ENCODE measurements around the gene FNBP1.
"Not testable (repeated sequence)": the region's sequence is repeated elsewhere in the genome, so short reads cannot be mapped to it uniquely, and the experiment has no call there.

FNBP1 gene

DNA sequence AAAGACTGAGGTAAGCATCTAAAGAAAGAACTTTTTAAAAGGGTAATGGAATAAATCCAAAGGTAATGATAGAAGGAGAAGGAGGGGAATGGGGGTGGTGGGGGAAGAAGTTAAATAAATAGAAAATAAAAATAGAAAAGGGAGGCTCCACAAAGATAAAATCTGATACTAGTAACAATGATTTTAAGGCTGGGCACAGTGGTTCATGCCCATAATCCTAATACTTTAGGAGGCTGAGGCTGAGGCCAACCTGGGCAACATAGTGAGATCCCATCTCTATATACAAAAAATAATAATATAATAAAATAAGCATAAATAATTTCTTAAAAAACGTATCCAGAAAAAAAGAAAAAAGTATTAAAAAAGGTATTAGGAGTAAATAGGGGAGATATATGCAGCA is 89.3 kb downstream of the FNBP1 start:
- no peak for DNase-seq (ENCODE audit: low spot score)

DNA sequence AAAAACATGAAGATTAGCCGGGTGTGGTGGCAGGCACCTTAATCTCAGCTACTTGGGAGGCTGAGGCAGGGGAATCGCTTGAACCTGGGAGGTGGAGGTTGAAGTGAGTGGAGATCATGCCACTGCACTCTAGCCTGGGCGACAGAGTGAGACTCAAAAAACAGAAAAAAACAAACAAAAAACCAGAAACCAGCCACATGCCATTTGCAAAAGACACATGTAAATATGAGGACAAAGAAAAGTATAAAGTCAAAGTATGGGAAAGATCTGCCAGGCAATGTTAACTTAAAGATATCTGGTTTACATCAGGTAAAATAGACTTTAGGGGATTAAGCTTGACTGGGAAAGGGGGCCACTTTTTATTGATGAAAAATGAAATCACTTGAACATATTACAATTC is 90.7 kb downstream of the FNBP1 start:
- DNase-seq (ENCODE audit: low spot score): no peak

DNA sequence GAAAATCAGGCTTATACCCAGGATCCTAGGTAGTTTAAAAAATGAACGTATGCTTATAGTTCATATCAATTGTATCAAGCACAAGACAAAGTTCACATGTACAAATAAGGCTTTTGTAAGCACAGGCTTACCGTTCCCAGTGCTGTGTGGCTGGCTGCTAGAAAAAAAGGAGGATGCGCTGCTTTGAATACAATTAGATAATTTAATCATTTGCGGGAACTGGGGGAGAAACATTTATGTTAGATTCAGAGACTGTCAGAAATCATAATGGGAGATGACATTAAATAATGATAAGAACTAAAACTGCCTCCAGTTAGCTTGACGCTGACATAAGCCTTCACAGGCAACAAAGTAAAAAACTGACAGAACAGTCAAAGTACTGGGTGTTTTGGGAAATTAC is 93.2 kb downstream of the FNBP1 start:
- no peak for DNase-seq (ENCODE audit: low spot score)

DNA sequence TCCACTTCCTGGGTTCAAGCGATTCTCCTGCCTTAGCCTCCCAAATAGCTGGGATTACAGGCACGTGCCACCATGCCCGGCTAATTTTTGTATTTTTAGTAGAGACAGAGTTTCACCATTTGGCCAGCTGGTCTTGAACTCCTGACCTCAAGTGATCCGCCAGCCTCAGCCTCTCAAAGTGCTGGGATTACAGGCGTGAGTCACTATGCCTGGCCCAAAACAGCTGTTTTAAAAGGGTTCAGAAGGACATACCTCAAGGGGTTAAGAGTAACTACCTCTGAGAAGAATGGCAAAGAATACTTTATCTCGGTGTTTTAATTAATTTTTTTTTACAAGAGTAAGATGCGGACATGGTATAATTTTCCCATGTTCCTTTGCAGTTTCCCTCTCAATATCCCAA is 94.4 kb downstream of the FNBP1 start:
- DNase-seq (ENCODE audit: low spot score): not testable (repeated sequence)

DNA sequence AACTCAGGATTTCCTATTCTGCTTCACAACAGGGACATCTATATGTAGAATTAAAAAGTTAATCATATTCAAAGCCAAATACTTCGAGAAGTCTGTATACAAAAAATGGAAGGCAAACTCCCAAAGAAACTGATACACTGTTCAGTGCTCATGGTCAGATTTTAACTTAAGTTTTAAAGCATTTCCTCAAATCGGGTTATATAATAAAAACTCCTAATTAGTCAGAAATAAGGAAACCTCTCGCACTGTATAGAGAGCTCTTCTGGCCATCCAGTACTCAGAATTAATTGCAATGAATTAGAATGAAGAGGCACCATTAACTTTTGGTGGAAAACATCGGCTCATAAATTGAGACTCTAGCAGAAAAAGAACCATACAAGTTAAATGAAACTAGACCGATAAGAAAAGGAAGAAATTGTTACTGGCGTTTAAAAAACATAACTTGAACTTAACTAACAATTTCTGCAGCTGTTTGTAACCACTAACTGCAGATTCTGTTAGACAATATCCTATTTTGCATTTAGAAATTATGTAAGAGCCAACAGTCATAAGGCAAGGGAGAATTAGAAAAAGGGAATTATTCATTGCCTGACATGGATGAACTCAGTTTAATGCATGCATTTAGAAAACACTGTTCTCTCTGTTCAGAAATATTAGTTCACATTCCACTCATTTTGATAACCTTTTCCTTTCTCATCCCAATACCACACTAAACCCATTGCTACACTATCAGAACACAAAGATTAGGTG is 96.6 kb downstream of the FNBP1 start:
- DNase-seq (ENCODE audit: low spot score): no peak

DNA sequence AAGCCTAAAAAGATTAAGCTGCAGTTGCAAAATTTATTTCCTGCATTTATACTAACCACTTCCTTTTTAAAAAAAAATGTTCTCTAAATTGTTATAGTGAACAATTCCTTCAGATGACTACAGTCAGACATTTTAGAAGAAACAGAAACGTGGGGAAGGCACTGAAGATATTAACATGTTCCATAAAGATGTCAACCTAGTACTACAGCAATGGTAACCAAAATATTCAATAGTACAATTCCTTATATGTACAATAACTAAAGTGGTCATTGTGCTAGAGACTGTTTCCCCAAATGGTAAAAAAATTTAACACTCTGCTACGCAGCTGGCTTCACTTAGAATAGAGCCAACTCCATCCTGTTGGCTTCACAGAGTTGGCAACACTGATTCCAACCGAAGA is 97.7 kb downstream of the FNBP1 start:
- no peak for DNase-seq (ENCODE audit: low spot score)

DNA sequence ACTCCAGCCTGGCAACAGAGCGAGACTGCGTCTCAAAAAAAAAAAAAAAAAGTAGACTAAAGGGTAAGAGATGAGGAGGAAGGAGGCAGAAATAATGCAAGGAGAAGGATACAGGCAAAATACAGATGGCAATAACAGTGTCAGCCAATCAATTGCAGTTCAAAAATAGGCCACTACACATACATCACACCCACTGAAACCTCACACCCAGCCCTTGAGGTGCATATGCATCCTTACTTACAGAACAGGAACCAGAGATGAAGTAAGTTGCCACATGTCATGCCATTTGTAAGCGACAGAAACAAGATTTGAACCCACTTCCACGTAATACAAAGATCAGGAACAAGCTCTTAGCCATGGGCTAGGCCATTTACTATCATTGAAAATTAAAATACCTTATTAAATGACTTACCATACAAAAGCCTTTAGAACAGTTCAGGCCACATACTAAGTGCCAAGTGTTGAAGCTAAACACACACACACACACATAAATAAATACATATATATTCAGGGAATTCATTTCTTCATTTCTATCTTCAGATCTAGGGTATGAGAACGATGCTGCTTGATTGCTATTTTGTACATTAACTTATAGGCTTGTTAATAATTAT is 98.4 kb downstream of the FNBP1 start:
- no peak for DNase-seq (ENCODE audit: low spot score)

DNA sequence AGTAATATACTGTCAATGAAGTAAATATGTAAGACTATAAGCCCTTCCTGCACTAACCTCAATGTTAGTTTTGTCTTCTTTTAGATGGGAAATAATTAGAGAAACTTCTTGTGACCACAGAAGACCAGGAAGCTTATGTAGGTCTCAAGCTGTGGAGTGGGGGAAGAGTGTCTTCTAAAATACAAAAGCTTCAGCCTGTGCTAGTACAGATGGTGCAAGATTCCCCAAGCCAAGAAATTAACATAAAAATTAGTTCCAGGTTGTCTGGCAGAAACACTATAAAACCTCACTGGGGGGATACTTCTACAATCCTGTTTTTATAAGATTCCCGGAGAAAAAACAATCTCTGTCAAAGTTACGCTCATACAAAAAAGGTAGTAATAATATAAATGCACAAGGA is 103.6 kb downstream of the FNBP1 start:
- DNase-seq (ENCODE audit: low spot score): no peak

DNA sequence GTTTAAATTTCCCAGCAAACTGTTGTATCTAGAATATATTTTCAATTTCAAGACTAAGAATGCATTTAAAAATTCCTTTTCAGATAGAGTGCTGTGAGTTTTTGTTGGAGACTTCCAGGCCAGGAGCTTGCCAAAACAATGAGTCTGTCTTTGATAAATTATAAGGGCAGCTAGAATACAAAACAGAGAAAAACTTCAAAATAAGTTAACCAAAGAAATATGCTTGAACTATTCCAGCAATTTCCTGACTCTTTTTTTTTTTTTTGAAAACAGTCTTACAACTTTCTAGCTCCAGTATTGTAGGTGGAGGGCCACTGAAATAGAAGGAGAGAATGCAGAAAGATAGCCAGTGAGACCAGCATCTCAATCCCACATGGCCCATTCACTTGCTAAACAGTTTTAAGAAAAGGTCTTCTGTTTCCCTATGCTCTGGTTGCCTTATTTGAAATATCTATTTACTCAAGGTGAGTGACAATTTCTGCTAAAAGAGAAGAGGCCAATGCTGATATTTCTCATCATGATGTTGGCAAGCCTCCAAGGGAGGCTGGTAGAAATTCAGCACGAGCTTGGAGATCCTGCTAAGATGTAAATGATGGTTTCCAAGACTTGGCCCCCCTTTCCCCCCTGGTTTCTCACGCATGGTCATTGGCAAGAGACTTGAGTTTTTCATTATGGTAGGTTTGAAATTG is 104.6 kb downstream of the FNBP1 start:
- no peak for DNase-seq (ENCODE audit: low spot score)

DNA sequence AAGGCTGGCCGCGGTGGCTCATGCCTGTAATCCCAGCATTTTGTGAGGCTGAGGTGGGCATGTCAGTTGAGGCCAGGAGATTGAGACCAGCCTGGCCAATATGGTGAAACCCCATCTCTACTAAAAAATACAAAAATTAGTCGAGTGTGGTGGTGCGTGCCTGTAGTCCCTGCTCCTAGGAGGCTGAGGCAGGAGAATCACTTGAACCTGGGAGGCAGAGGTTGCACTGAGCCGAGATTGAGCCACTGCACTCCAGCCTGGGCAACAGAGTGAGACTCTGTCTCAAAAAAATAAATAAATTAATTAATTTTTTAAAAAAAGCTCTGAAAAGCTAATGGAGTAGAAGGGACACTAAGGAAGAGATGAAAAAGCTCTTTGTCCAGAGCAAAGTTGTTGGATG is 105.1 kb downstream of the FNBP1 start:
- not testable (repeated sequence) for DNase-seq (ENCODE audit: low spot score)

DNA sequence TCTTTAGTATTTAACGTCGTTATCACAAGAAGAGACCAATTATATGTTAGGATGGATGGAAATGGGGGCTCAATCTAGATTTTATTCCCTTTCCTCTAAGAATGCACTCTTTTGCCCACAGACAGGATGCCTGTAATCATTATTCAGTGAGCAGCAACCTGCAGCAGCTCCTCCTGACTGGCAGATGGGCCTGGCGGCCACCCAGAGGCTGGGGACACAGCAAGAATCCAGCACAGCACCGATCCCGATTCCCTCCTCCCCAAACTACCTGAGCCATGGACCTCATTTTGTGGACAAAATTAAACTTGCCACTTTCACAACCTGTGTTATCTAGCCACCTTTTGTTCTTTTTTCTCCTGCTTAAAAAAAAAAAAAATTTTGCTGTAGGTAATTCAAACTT is 106.8 kb downstream of the FNBP1 start:
- no peak for DNase-seq (ENCODE audit: low spot score)

DNA sequence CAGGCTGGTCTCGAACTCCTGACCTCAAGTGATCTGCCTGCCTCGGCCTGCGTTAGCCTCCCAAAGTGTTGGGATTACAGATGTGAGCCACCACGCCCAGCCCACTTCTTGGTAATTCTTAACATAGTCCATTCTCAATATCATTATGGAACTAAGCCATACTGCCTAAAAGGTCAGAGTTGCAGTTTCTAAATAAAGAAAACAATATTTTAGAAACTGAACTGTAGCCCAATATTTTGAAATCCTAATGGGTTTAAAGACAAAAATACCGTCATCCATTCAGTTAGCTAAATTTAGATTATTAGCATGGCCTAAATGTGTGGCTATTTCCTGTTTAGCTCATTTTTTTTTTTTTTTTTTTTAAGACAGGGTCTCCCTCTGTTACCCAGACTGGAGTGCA is 108.2 kb downstream of the FNBP1 start:
- DNase-seq (ENCODE audit: low spot score): no peak

DNA sequence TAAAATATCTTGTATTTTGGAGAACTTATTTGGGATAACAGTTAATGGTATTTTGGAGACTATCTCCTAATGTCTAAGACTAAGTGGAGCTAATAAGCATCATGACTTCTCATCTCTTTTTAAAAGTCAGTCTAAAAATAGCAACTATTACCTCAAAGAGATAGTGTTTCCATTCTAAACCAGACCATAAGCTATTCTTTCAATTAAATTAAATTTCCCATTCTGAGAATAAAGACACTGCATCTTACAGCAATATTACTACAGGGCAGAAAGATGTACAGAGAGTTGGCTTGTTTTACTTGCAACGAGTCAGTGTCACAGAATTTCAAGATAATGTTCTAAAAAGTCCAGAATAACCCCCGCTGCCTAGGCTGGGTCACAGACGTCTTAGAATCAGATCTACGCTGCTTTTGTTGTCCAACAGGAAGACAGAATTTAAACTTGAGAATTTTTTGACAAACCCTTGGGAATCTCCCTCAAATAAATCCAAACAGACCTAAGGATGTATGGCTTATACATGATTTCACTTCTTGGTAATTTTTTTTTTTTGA is 108.9 kb downstream of the FNBP1 start:
- no peak for DNase-seq (ENCODE audit: low spot score)

DNA sequence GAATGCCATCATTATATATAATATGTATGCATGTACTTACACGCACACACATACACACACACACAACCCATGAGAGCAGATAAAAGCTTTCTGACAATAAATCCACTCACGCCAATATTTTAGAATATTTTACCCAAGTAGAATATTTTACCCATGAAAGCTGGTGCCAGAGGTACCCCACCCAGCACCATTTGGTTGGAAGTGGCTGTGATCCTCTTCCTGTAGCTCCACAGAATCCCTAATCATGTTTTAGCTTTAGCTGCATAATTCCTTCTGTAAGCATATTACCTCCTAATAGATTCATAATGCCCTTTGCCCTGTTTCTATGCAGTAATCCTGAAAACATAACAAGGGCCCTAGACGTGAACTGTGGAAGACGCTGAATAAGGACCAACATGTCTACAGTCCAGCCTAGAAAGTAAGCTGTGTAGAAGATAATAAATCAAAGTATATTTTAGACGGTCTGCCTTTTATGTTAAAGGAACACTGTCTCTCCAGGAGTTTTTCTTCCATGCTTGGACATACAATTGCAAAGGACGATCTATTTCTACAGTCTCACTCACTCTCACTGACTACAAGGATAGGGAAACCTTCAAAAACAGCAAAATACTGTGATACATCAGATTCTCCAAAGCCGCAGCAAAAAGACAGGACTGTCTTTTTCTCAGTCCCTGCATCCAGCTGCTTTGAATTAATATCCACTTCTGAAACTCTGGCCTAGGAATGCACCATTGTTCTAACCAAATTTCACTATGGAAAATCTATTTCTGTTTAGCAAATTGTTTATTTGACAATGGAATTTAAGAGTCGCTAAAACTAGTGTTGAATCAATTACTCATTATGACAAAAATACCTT is 109.6 kb downstream of the FNBP1 start:
- DNase-seq (ENCODE audit: low spot score): no peak

DNA sequence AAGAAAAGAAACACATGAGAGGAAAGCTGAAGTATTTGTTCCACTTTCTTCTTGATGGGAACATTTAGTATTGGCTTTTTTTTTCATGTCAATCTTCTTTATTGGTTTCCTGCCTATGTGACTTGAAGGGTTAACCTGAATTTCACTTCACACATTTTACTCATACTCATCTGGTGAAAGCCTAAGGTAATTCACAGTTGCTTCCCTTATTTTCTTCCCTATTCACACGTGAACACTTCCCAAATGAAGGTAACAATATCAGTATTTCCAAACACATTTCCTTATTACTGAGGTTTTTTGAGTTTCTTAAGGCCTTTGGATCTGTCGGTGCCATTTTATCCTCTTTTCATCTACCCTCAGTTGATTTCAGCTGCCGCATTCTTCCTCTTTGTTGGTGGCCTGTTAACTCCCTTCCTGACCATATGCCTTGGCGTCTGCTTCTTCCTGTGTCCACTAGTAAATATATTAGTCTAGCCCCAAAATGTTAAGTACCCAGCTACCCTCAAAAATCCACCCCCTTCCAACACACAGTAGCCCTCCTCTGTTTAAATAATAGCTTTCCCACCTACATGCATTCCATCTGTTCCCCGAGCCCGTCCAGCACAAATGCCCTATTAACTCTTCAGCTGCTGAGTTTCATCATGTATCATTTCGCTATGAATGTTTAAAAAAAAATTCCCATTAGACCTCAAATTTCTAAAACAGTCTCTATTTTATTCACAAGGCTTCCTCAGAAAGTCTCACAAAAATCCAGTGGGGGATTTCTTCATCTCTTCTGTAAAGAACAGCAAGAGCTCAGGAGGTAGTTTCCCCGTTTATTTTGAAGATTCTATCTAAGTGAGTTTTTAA is 110.5 kb downstream of the FNBP1 start:
- DNase-seq (ENCODE audit: low spot score): no peak

DNA sequence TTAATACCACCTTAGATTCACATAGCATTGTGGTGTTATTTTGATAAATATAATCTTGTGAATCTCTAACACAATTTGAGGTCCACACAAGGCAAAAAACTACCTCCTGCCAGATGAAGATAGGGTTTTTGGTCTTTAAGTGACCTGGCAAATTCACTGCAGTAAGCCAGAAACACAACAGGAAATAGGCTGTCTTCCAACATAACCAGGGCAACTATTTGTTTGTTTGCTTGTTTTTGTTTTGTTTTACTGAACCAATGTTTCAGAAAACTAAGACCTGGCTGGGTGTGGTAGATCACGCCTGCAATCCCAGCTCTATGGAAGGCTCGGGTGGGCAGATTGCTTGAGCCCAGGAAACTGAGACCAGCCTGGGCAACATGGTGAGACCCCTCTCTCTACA is 112.2 kb downstream of the FNBP1 start:
- DNase-seq (ENCODE audit: low spot score): no peak

DNA sequence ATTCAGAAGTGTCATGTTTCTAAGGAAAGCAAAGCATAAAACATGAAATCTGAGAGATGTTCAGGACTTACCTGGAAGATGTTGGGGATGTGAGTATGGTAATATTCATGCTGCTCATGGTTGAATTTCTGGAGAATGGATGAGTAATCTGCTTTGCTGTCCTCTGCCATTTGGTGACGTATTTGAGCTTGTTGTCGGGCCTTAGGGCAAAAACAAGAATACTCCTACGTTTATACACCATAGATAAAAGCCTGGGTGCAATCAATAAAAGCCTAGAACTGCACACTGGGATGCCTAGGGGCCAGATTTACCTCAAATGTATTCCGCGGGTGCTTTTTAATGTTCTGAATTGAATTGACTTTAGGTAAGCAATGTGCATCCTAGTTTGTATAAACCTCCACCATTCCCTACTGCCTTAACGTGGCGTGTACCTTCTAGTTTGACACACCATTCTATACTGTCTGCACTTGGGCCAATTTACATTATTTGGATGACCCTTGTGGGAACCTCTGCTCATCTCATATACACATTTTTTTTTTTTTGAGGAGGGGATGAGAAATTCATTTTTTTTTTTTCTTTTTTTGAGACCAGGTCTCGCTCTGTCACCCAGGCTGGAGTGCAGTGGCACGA is 113.4 kb downstream of the FNBP1 start:
- DNase-seq (ENCODE audit: low spot score): no peak

DNA sequence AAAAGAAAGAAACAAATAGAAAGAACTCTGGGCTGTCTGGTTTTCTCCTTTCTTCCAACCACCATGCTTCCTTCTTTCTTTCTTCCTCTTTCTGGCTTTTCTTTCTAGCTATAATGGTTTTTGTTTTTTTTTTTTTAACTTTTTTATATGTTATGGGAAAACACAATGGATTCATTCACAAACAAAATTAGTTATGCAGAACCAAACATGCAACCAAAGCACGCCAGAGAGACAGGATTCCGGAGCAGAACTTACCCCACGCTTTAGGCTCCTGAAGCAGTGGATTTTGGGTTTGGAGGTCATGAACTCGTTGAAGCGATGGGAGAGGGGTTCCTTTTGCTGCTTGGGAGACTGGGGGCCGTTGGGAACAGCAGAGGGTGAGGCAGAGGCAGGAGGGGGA is 119.4 kb downstream of the FNBP1 start:
- no peak for DNase-seq (ENCODE audit: low spot score)

DNA sequence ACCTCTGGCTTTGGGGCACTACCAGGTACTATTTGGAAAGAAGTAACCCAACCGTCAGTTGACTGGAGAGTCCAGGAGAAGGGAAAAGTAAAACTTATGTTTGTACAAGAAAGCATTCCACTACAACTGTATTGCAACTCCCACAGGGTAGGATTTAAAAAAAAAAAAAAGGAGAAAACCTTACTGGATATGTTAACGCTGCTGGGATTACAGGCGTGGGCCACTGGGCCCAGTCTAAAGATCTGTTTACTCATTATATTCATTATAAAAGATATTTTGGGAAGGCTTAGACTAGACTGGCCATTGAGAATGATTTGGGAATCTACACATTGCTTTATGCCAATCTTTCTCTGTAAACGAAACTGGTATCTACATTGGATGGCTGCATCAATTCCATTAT is 121.1 kb downstream of the FNBP1 start:
- no peak for DNase-seq (ENCODE audit: low spot score)

DNA sequence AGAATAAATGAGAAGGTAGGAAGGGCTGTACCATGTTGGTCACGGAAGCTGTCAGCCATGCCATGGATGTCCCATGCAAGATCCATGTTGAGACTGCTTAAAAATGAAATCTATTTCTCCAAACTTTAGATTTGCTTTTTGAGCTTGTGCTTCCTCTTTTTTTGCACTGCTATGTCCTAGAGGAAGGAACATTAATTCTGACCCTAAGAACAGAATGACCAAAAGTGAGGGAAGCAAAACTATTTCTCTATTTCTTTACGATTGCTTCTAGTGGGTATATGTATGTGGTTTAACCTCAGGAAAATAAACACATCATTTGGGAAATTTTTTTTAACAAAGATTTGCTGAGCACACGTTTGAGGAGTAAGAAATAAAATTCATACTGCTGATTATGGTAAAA is 123.1 kb downstream of the FNBP1 start:
- DNase-seq (ENCODE audit: low spot score): no peak

DNA sequence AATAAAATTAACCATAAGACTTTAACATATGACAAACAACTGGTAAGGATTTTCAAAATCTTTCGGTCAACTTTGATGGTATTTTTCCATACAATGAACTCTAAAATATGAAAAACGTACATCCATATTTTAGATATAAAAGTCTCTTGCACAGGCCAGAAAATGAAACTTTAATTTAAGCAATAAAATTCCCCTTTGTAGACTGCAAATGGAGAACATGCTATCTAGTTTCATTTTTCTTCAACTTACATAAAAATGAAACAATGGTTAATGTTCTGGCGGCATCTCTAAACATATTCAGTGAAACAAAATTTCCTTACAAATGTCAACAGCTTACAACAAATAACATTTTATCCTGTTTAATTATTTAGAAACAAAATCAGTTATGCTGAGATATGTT is 123.7 kb downstream of the FNBP1 start:
- DNase-seq (ENCODE audit: low spot score): no peak
